HL-60 (cell line): ENCODE measurements around the gene SRRM5.
"Not testable (repeated sequence)": the region's sequence is repeated elsewhere in the genome, so short reads cannot be mapped to it uniquely, and the experiment has no call there.

Experiments used
- DNase-seq, 2 experiments: peaks; one replicate each; pipeline ENCODE4 v3.0.0-alpha.2; 2010 to 2020; ENCODE audit warnings: low read depth in 1 of 2, low spot score in 1 of 2
- H3K27ac ChIP-seq: fragments of 250-450 bp; sonication (Bioruptor Pico); replicated peaks from 2 replicates; pipeline ENCODE4 v1.5.1; 2020; ENCODE audit warnings: mild to moderate bottlenecking, moderate library complexity
- H3K27me3 ChIP-seq: fragments of 250-450 bp; sonication (Bioruptor Pico); 2 replicates; pipeline ENCODE4 v1.5.1; 2021; ENCODE audit warnings: mild to moderate bottlenecking, moderate library complexity; ENCODE audit not compliant: insufficient read depth, poor library complexity, severe bottlenecking
- H3K4me3 ChIP-seq: replicated peaks from 2 replicates; pipeline ENCODE4 v1.5.1; 2011; ENCODE audit warnings: mild to moderate bottlenecking, control low read depth, low read length; ENCODE audit not compliant: insufficient read depth
- CTCF ChIP-seq: IDR thresholded peaks from one replicate; pipeline ENCODE4 v1.5.1; 2011; ENCODE audit warnings: low read length, control low read depth, inconsistent platforms; ENCODE audit not compliant: insufficient read depth
- GABPA ChIP-seq: IDR thresholded peaks from 2 replicates; pipeline ENCODE4 v1.6.1; 2012; ENCODE audit warnings: low read depth
- POLR2AphosphoS5 ChIP-seq: IDR thresholded peaks from 2 replicates; pipeline ENCODE4 v1.6.1; 2012; ENCODE audit warnings: low read depth
- REST ChIP-seq: IDR thresholded peaks from 2 replicates; pipeline ENCODE4 v1.6.1; 2012; ENCODE audit warnings: low read depth; ENCODE audit not compliant: insufficient replicate concordance
- SPI1 ChIP-seq: IDR thresholded peaks from 2 replicates; pipeline ENCODE4 v1.6.1; 2012; ENCODE audit warnings: low read depth, mild to moderate bottlenecking, borderline replicate concordance

SRRM5 gene

GRCh38 chr19:43644181-43644580, 32.3 kb downstream of the SRRM5 start:
- no peak for DNase-seq
- peaks cover 8% of the 10 kb centered on the region for H3K27me3 ChIP-seq
- TF ChIP-seq SPI1 (no peak), REST (no peak), CTCF (no peak), POLR2AphosphoS5 (no peak), GABPA (no peak)
- H3K27ac ChIP-seq: no peak overlapping the region
- no peak overlapping the region for H3K4me3 ChIP-seq

- Histone ChIP-seq H3K27me3 (no peaks in the 10 kb centered on the region), H3K27ac (no peak overlapping the region), H3K4me3 (no peak overlapping the region)
- no peak for TF ChIP-seq REST
- TF ChIP-seq POLR2AphosphoS5: no peak
- TF ChIP-seq CTCF: no peak
- no peak for TF ChIP-seq SPI1
- no peak for TF ChIP-seq GABPA
- DNase-seq: no peak
Measured at GRCh38 chr19:43648633-43649032, 36.7 kb downstream of the SRRM5 start.

- TF ChIP-seq POLR2AphosphoS5 (no peak), SPI1 (no peak), REST (no peak), CTCF (no peak), GABPA (no peak)
- Histone ChIP-seq H3K27me3 (no peaks in the 10 kb centered on the region), H3K4me3 (no peak overlapping the region), H3K27ac (no peak overlapping the region)
- no peak for DNase-seq
Measured at GRCh38 chr19:43649514-43649913, 37.6 kb downstream of the SRRM5 start.

- DNase-seq, H3K27me3 ChIP-seq, H3K27ac ChIP-seq, H3K4me3 ChIP-seq: not testable (repeated sequence)
Measured at GRCh38 chr19:43650276-43650675, 38.4 kb downstream of the SRRM5 start.
